ENCODE data around the gene KRT72. TPM values are rescaled to one million over a fixed set of nuclear protein-coding genes. Genes with fewer than 3 reads are reported as not detected.

The KRT72 gene
- total RNA-seq, 8 experiments from 2014 or later: 0.21 TPM; not detected in 7

DNA sequence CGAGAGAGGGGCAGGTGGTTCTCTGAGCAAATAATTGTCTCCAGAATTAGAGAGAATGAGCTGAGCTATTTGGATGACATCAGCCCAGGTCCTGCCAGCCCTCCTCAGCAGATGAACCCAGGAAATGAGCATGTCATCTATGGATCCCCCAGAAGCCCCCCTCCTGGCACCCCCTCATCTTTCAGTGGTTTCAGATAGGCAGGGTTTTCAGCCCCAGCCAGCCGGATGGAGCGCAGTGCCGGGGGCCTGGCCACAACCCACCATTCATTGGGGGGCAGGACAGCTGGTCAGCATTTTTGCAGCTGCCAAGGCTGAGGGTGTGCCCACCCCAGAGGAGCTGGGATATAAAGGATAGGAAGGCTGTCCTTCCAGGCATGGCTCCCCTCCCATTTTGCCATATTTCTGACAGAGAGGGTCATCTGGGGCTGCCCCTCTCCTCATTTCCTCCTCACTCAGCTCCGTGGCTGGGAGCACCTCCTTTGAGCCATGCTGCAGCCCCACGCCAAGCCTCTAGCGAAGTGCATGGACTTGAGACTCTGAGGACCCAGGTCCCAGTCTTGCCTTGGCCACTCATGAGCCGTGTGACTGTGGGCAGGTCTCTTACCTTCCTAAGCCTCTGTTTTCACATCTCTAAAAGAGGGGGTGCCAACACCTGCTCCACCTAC lies 42.4 kb downstream of the KRT72 start:
- WGBS, 10 experiments: 20 to 80% methylated on average over 1 of the region's 8 CpGs; no CpG with 5 or more reads in 8 of the 10 experiments
- Histone ChIP-seq H3K4me1 (replicated peaks in 1 of 2) (no peaks in the 10 kb centered on the region), H3K27ac (no peak overlapping the region), H3K4me3 (no peak overlapping the region)
- in situ Hi-C loops (cut with MboI; ENCODE audit: low pct_unique_long_range_greater_than_20kb in 2 of 9, low sequenced_read_pairs in 9 of 9, unreplicated experiment in 9 of 9): no loop called here
- no peak for ATAC-seq (replicated peaks in 6 of 8)

- in situ Hi-C loops (cut with MboI; ENCODE audit: low pct_unique_long_range_greater_than_20kb in 2 of 9, low sequenced_read_pairs in 9 of 9, unreplicated experiment in 9 of 9): no loop called here
- WGBS, 10 experiments: 0% methylated on average over 1 of the region's 2 CpGs; no CpG with 5 or more reads in 9 of the 10 experiments
- Histone ChIP-seq H3K4me3 (no peak overlapping the region), H3K27ac (no peak overlapping the region), H3K4me1 (replicated peaks in 1 of 2) (no peaks in the 10 kb centered on the region)
- no peak for ATAC-seq (replicated peaks in 6 of 8)
Observed at GRCh38 chr12:52557476-52557875, 43.8 kb downstream of the KRT72 start.

- WGBS, 10 experiments: 13 to 67% (median 49%) methylated on average over 1 to 6 of the region's 6 CpGs; no CpG with 5 or more reads in 3 of the 10 experiments
- no peak overlapping the region for H3K27ac ChIP-seq
- ATAC-seq (replicated peaks in 6 of 8): no peak
- no peaks in the 10 kb centered on the region for H3K4me1 ChIP-seq (replicated peaks in 1 of 2)
- in situ Hi-C loops (cut with MboI; ENCODE audit: low pct_unique_long_range_greater_than_20kb in 2 of 9, low sequenced_read_pairs in 9 of 9, unreplicated experiment in 9 of 9): no loop called here
- H3K4me3 ChIP-seq: no peak overlapping the region
Observed at GRCh38 chr12:52555577-52555976, 45.7 kb downstream of the KRT72 start.

DNA sequence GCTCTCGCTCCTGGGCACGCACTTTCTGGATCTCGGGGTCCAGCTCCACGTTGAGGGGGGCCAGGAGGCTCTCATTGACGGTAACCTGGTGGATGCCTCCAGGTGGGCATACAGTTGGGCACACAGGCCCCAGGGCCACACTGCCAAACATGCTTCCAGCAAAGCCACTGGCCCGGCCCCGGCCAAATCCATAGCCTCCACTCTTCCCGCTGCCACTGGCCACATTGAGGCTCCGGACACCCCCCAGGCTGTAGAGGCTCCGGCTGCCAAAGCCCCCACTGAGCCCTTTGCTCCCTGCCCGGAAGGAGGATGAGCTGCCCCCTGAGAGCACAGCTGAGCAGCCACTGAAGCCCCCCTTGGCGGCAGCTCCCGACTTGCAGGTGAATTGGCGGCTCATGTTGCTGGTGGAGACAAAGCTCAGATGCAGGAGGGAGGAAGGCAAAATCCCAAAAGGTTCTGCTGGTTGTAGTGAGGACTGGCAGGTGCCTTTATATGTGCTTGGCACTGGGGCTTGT lies 48.5 kb downstream of the KRT72 start, which contains the start of gene KRT71:
TSS of gene KRT71 (minus strand) at position 465 of the 515 bp plus-strand sequence. CDS start at position 397, 68 bp downstream.
- Histone ChIP-seq H3K4me1 (replicated peaks in 1 of 2) (no peaks in the 10 kb centered on the region), H3K4me3 (no peak within 1 kb of the TSS), H3K27ac (no peak within 1 kb of the TSS)
- ATAC-seq (replicated peaks in 6 of 8): no peak
- in situ Hi-C loops (cut with MboI; ENCODE audit: low pct_unique_long_range_greater_than_20kb in 2 of 9, low sequenced_read_pairs in 9 of 9, unreplicated experiment in 9 of 9): no loop called here
- WGBS, 10 experiments: 39 to 100% (median 66%) methylated on average over 1 to 10 of the region's 14 CpGs; no CpG with 5 or more reads in 5 of the 10 experiments

- 34 to 73% (median 51%) methylated on average over 1 to 3 of the region's 5 CpGs; no CpG with 5 or more reads in 5 of the 10 experiments for WGBS, 10 experiments
- ATAC-seq (replicated peaks in 6 of 8): no peak
- no peaks in the 10 kb centered on the region for H3K4me1 ChIP-seq (replicated peaks in 1 of 2)
- H3K4me3 ChIP-seq: no peak overlapping the region
- no peak overlapping the region for H3K27ac ChIP-seq
- in situ Hi-C loops (cut with MboI; ENCODE audit: low pct_unique_long_range_greater_than_20kb in 2 of 9, low sequenced_read_pairs in 9 of 9, unreplicated experiment in 9 of 9): no loop called here
Observed at GRCh38 chr12:52552055-52552454, 49.2 kb downstream of the KRT72 start.

- no peak overlapping the region for H3K27ac ChIP-seq
- WGBS, 10 experiments: 0 to 100% (median 69%) methylated on average over 1 to 5 of the region's 6 CpGs; no CpG with 5 or more reads in 3 of the 10 experiments
Observed at GRCh38 chr12:52551216-52551865, 49.9 kb downstream of the KRT72 start.

GRCh38 chr12:52546126-52546525 lies 55.1 kb downstream of the KRT72 start:
- Histone ChIP-seq H3K4me1 (replicated peaks in 1 of 2) (no peaks in the 10 kb centered on the region), H3K27ac (no peak overlapping the region), H3K4me3 (no peak overlapping the region)
- in situ Hi-C loops (cut with MboI; ENCODE audit: low pct_unique_long_range_greater_than_20kb in 2 of 9, low sequenced_read_pairs in 9 of 9, unreplicated experiment in 9 of 9): no loop called here
- WGBS, 10 experiments: 67 to 89% (median 88%) methylated on average over 3 to 5 of the region's 15 CpGs; no CpG with 5 or more reads in 7 of the 10 experiments
- no peak for ATAC-seq (replicated peaks in 6 of 8)

More at GRCh38 chr12:52551216-52551865, 49.9 kb downstream of the KRT72 start:
- H3K4me1 ChIP-seq (replicated peaks in 1 of 2): no peaks in the 10 kb centered on the region
- in situ Hi-C loops (cut with MboI; ENCODE audit: low pct_unique_long_range_greater_than_20kb in 2 of 9, low sequenced_read_pairs in 9 of 9, unreplicated experiment in 9 of 9): no loop called here
- no peak overlapping the region for H3K4me3 ChIP-seq
- no peak for ATAC-seq (replicated peaks in 6 of 8)

GRCh38 chr12:52543985-52544883 lies 57.0 kb downstream of the KRT72 start:
- peak in 3 of 8 experiments; percentile 96 to 97 (median 97) for ATAC-seq (replicated peaks in 6 of 8)
- H3K4me3 ChIP-seq: no peak overlapping the region
- WGBS, 10 experiments: 31 to 100% (median 61%) methylated on average over 1 to 5 of the region's 17 CpGs; no CpG with 5 or more reads in 3 of the 10 experiments
- in situ Hi-C loops (cut with MboI; ENCODE audit: low pct_unique_long_range_greater_than_20kb in 2 of 9, low sequenced_read_pairs in 9 of 9, unreplicated experiment in 9 of 9): no loop called here
- H3K4me1 ChIP-seq (replicated peaks in 1 of 2): no peaks in the 10 kb centered on the region
- no peak overlapping the region for H3K27ac ChIP-seq

DNA sequence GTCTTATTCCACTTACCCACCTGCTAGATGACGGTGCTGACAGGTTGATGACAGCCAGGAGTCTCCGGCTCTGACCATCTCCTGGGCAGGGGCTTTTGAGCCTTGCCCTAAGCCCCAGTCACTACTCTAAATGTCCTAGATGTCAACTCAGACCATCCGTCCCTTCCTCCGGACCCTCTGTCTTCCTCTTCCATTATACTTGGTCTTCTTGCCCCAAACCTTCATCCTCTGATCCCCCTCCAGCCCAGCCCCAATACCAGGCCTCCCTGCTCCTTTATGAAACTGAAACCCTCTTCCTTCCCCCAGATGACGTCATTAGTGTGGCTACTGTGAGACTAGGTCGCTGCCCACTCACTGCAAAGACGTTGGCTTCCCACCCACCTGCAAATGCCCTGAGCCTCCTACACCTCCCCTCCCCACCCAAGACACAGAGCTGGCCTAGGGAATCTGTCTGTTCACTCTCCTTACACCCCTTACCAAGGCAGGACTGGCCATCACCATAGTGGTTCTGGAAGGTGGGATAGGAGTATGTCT lies 58.4 kb downstream of the KRT72 start:
- Histone ChIP-seq H3K4me3 (no peak overlapping the region), H3K4me1 (replicated peaks in 1 of 2) (no peaks in the 10 kb centered on the region), H3K27ac (no peak overlapping the region)
- 33 to 80% (median 73%) methylated on average over 1 to 5 of the region's 7 CpGs; no CpG with 5 or more reads in 4 of the 10 experiments for WGBS, 10 experiments
- no peak for ATAC-seq (replicated peaks in 6 of 8)
- in situ Hi-C loops (cut with MboI; ENCODE audit: low pct_unique_long_range_greater_than_20kb in 2 of 9, low sequenced_read_pairs in 9 of 9, unreplicated experiment in 9 of 9): no loop called here

- ATAC-seq (replicated peaks in 6 of 8): no peak
- in situ Hi-C loops (cut with MboI; ENCODE audit: low pct_unique_long_range_greater_than_20kb in 2 of 9, low sequenced_read_pairs in 9 of 9, unreplicated experiment in 9 of 9): no loop called here
- H3K4me1 ChIP-seq (replicated peaks in 1 of 2): no peaks in the 10 kb centered on the region
- no peak overlapping the region for H3K4me3 ChIP-seq
- no peak overlapping the region for H3K27ac ChIP-seq
Observed at GRCh38 chr12:52542157-52542556, 59.1 kb downstream of the KRT72 start.

DNA sequence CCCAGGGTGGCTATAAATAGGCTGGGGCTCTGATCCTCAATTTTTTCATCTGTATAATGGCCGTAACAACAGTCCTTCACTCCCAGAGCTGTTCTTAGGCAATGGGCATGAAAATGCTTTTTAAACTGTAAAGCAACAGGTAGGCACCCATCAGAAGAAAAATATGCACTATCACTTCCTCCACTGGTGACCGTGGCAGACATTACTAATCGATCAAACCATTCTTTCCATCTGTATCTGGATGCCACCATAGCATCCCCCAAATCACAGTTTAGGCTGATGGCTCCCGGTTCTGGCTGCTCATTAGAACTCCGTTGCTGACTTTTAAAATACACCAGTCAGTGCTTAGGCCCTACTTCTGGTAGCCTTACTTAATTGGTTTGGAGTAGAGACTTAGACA lies 59.6 kb downstream of the KRT72 start:
- no peak overlapping the region for H3K4me3 ChIP-seq
- H3K4me1 ChIP-seq (replicated peaks in 1 of 2): no peaks in the 10 kb centered on the region
- in situ Hi-C loops (cut with MboI; ENCODE audit: low pct_unique_long_range_greater_than_20kb in 2 of 9, low sequenced_read_pairs in 9 of 9, unreplicated experiment in 9 of 9): no loop called here
- WGBS, 10 experiments: 33 to 100% (median 63%) methylated on average over 1 to 4 of the region's 5 CpGs; no CpG with 5 or more reads in 2 of the 10 experiments
- ATAC-seq (replicated peaks in 6 of 8): no peak
- H3K27ac ChIP-seq: no peak overlapping the region

DNA sequence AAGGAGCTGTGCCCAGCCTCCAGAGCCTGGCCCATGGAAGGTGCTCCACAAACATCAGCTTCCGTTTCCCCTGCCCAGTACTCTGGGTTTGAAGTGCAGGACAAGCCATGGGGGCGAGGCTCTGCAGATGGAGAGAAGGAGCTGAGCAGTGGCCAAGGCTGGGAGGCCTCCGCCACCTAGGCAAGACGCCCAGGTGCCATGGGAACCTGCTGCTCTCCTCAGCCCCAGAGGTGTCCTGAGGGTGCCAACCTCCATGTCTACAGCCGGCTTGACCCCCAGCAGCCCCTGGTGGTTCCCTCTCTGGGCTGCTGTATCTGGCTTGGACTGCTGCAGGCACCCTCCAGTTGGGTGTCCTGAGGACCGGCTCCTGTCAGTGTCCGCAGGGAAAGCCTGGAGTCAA lies 60.7 kb downstream of the KRT72 start:
- ATAC-seq (replicated peaks in 6 of 8): no peak
- H3K4me3 ChIP-seq: no peak overlapping the region
- H3K4me1 ChIP-seq (replicated peaks in 1 of 2): no peaks in the 10 kb centered on the region
- in situ Hi-C loops (cut with MboI; ENCODE audit: low pct_unique_long_range_greater_than_20kb in 2 of 9, low sequenced_read_pairs in 9 of 9, unreplicated experiment in 9 of 9): no loop called here
- 69 to 100% (median 77%) methylated on average over 1 to 4 of the region's 7 CpGs; no CpG with 5 or more reads in 6 of the 10 experiments for WGBS, 10 experiments
- no peak overlapping the region for H3K27ac ChIP-seq
